H9 (cell line): ENCODE data around the gene PHACTR1. TPM values are rescaled to one million over a fixed set of nuclear protein-coding genes. Genes with fewer than 3 reads are reported as not detected.

Experiments used
- DNase-seq: peaks from one replicate; pipeline ENCODE4 v3.0.0-alpha.2; 2017
- H2AFZ ChIP-seq: one replicate; pipeline ENCODE4 v1.6.1; 2013; ENCODE audit warnings: mild to moderate bottlenecking, low read length, control low read depth, moderate library complexity
- H2AK5ac ChIP-seq: 2 replicates; pipeline ENCODE4 v1.6.1; 2013; ENCODE audit warnings: low read length, control low read depth, mixed read lengths; ENCODE audit not compliant: insufficient read length
- H2BK120ac ChIP-seq: one replicate; pipeline ENCODE4 v1.6.1; 2013; ENCODE audit warnings: low read depth, mild to moderate bottlenecking, low read length, control low read depth, inconsistent platforms; ENCODE audit not compliant: poor library complexity, severe bottlenecking
- H2BK12ac ChIP-seq: 2 replicates; pipeline ENCODE4 v1.6.1; 2013; ENCODE audit warnings: low read length, control low read depth, mixed read lengths, low read depth; ENCODE audit not compliant: insufficient read length
- H2BK15ac ChIP-seq: 2 replicates; pipeline ENCODE4 v1.6.1; 2013; ENCODE audit warnings: low read depth, low read length, control low read depth
- H2BK20ac ChIP-seq: one replicate; pipeline ENCODE4 v1.6.1; 2013; ENCODE audit warnings: low read depth, mild to moderate bottlenecking, low read length, control low read depth, inconsistent platforms; ENCODE audit not compliant: poor library complexity, severe bottlenecking
- H2BK5ac ChIP-seq: 2 replicates; pipeline ENCODE4 v1.6.1; 2013; ENCODE audit warnings: low read length, control low read depth, mixed read lengths; ENCODE audit not compliant: insufficient read length
- H3K14ac ChIP-seq: 2 replicates; pipeline ENCODE4 v1.6.1; 2013; ENCODE audit warnings: low read length, control low read depth; ENCODE audit not compliant: insufficient read depth
- H3K18ac ChIP-seq: 2 replicates; pipeline ENCODE4 v1.6.1; 2013; ENCODE audit warnings: low read depth, mild to moderate bottlenecking, mixed read lengths, low read length, control low read depth; ENCODE audit not compliant: insufficient read length
- H3K23ac ChIP-seq: 2 replicates; pipeline ENCODE4 v1.6.1; 2013; ENCODE audit warnings: low read length, control low read depth, mixed read lengths, low read depth; ENCODE audit not compliant: insufficient read length
- H3K23me2 ChIP-seq: 2 replicates; pipeline ENCODE4 v1.6.1; 2013; ENCODE audit warnings: low read depth, mild to moderate bottlenecking, mixed read lengths, low read length, control low read depth; ENCODE audit not compliant: insufficient read length, poor library complexity, severe bottlenecking
- H3K27ac ChIP-seq: 2 replicates; pipeline ENCODE4 v1.5.1; 2013; ENCODE audit warnings: low read length, control low read depth, mixed read lengths, low read depth; ENCODE audit not compliant: insufficient read length
- H3K27me3 ChIP-seq: 2 replicates; pipeline ENCODE4 v1.6.1; 2013; ENCODE audit warnings: low read length, control low read depth, inconsistent platforms; ENCODE audit not compliant: insufficient read depth
- H3K4ac ChIP-seq: 2 replicates; pipeline ENCODE4 v1.6.1; 2013; ENCODE audit warnings: low read depth, mild to moderate bottlenecking, control low read depth, inconsistent platforms, low read length, moderate library complexity
- H3K4me1 ChIP-seq: 2 replicates; pipeline ENCODE4 v1.6.1; 2013; ENCODE audit warnings: low read length, control low read depth, inconsistent platforms; ENCODE audit not compliant: insufficient read depth
- H3K4me2 ChIP-seq: 2 replicates; pipeline ENCODE4 v1.6.1; 2013; ENCODE audit warnings: low read length, control low read depth, mixed read lengths; ENCODE audit not compliant: insufficient read length, insufficient read depth
- H3K56ac ChIP-seq: 2 replicates; pipeline ENCODE4 v1.6.1; 2013; ENCODE audit warnings: low read depth, mild to moderate bottlenecking, mixed read lengths, low read length, control low read depth; ENCODE audit not compliant: insufficient read length
- H3K79me1 ChIP-seq: 2 replicates; pipeline ENCODE4 v1.6.1; 2013; ENCODE audit warnings: low read depth, mild to moderate bottlenecking, moderate library complexity, low read length, control low read depth, inconsistent platforms; ENCODE audit not compliant: insufficient read depth, poor library complexity, severe bottlenecking
- H3K79me2 ChIP-seq: 2 replicates; pipeline ENCODE4 v1.6.1; 2013; ENCODE audit warnings: low read length, control low read depth, inconsistent platforms; ENCODE audit not compliant: insufficient read depth
- H3K9ac ChIP-seq: 2 replicates; pipeline ENCODE4 v1.6.1; 2013; ENCODE audit warnings: low read length, control low read depth, mixed read lengths; ENCODE audit not compliant: insufficient read length; ENCODE audit errors: extremely low read depth
- H3K9me3 ChIP-seq: one replicate; pipeline ENCODE4 v1.6.1; 2013; ENCODE audit warnings: low read depth, low read length, inconsistent platforms; ENCODE audit not compliant: control insufficient read depth
- H3T11ph ChIP-seq: one replicate; pipeline ENCODE4 v1.6.1; 2013; ENCODE audit warnings: mild to moderate bottlenecking, low read length, control low read depth, inconsistent platforms
- H4K20me1 ChIP-seq: one replicate; pipeline ENCODE4 v1.6.1; 2013; ENCODE audit not compliant: control insufficient read depth, insufficient read length, insufficient read depth
- H4K5ac ChIP-seq: 2 replicates; pipeline ENCODE4 v1.6.1; 2013; ENCODE audit warnings: low read depth, mild to moderate bottlenecking, mixed read lengths, low read length, control low read depth; ENCODE audit not compliant: insufficient read length
- H4K8ac ChIP-seq: replicated peaks from 2 replicates; pipeline ENCODE4 v1.6.1; 2013; ENCODE audit warnings: low read length, control low read depth, mixed read lengths, low read depth; ENCODE audit not compliant: insufficient read length
- H4K91ac ChIP-seq: 2 replicates; pipeline ENCODE4 v1.6.1; 2013; ENCODE audit warnings: low read depth, mild to moderate bottlenecking, moderate library complexity, mixed read lengths, low read length, control low read depth; ENCODE audit not compliant: insufficient read length
- H3K27ac Mint-ChIP-seq, 3 experiments: 2 replicates in 2 of 3; 3 replicates in 1 of 3; pipeline ENCODE4 v1.8.0; 2020 to 2021; ENCODE audit warnings: mixed read lengths in 3 of 3, mild to moderate bottlenecking in 1 of 3, moderate library complexity in 1 of 3
- H3K27me3 Mint-ChIP-seq: 2 replicates; pipeline ENCODE4 v1.8.0; 2021; ENCODE audit warnings: low read depth, mild to moderate bottlenecking, moderate library complexity, mixed read lengths
- H3K36me3 Mint-ChIP-seq, 3 experiments: 2 replicates in 2 of 3; 3 replicates in 1 of 3; pipeline ENCODE4 v1.8.0; 2020 to 2021; ENCODE audit warnings: low read depth in 3 of 3, mixed read lengths in 3 of 3; ENCODE audit not compliant: insufficient read depth in 1 of 3
- H3K4me1 Mint-ChIP-seq, 2 experiments: 2 replicates each; pipeline ENCODE4 v1.8.0; 2020; ENCODE audit warnings: mixed read lengths in 2 of 2
- H3K4me3 Mint-ChIP-seq, 2 experiments: 2 replicates in 1 of 2; 3 replicates in 1 of 2; pipeline ENCODE4 v1.8.0; 2020 to 2021; ENCODE audit warnings: mild to moderate bottlenecking in 2 of 2, mixed read lengths in 2 of 2, moderate library complexity in 1 of 2
- H3K9me3 Mint-ChIP-seq, 2 experiments: 2 replicates in 1 of 2; 3 replicates in 1 of 2; pipeline ENCODE4 v1.8.0; 2020; ENCODE audit warnings: mild to moderate bottlenecking in 2 of 2, mixed read lengths in 2 of 2, moderate library complexity in 1 of 2
- WGBS: extraction: QIAGEN DNeasy Blood & Tissue Kit; methylation state at CpG from one replicate; pipeline ENCODE4 v1.1.7; 2013; ENCODE audit warnings: missing lambda C conversion rate, low lambda C conversion rate, mixed read lengths; ENCODE audit not compliant: insufficient read length; ENCODE audit errors: extremely low coverage; 5-methylcytosine and 5-hydroxymethylcytosine counted together
- total RNA-seq: library from RNA; stranded (reverse); gene quantifications from 2 replicates; pipeline ENCODE4 v1.2.1, GENCODE V29; 2021
- TF ChIP-seq, protein P1 (sequence below): fragments of 200-600 bp; sonication (generic); conservative IDR thresholded peaks from 3 replicates; pipeline ENCODE4 v1.8.0; 2021; ENCODE audit warnings: antibody characterized with exemption, mild to moderate bottlenecking

Gene PHACTR1
- total RNA-seq, 1 experiment from 2014 or later: 15.9 TPM

DNA sequence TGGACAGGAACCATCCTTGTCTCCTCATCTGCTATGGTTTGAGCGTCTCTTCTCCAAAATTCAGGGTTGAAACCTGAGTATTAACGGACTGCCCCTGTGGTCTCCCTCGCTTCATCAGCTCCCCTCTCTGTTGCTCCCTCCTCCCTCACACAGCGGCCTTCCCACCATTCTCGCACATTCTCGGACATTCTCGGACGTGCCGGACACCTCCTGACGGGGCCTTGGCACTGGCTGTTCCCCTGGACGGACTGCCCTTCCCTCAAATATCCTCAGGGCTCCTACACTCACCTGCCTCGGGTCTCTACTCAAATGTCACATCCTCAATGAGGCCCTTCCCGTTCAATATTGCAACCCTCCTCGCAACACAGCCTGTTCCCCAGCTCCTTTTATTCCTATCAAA lies 496.0 kb downstream of the PHACTR1 start:
- Histone ChIP-seq H3K23me2 (no peaks in the 10 kb centered on the region), H3K56ac (no peak overlapping the region), H3K79me2 (no peaks in the 10 kb centered on the region), H4K5ac (no peak overlapping the region), H2BK20ac (no peak overlapping the region), H3K4ac (no peak overlapping the region), H2AFZ (no peak overlapping the region), H3K14ac (no peak overlapping the region), H3K27me3 (no peaks in the 10 kb centered on the region), H3K4me2 (no peak overlapping the region), H2BK12ac (no peak overlapping the region), H3T11ph (no peak overlapping the region), H4K20me1 (no peaks in the 10 kb centered on the region), H3K9me3 (no peaks in the 10 kb centered on the region), H3K18ac (no peak overlapping the region), H3K4me1 (no peaks in the 10 kb centered on the region), H3K27ac (no peak overlapping the region), H3K23ac (no peak overlapping the region), H4K8ac (no peak overlapping the region), H3K9ac (no peak overlapping the region), H4K91ac (no peak overlapping the region), H2BK15ac (no peak overlapping the region), H2AK5ac (no peak overlapping the region), H3K79me1 (no peaks in the 10 kb centered on the region), H2BK5ac (no peak overlapping the region), H2BK120ac (no peak overlapping the region)
- H3K27ac Mint-ChIP-seq: no peak overlapping the region
- H3K36me3 Mint-ChIP-seq: no peaks in the 10 kb centered on the region
- no peaks in the 10 kb centered on the region; a peak in 1 of 5 replicates for H3K9me3 Mint-ChIP-seq
- H3K4me1 Mint-ChIP-seq: 0 out of 4 replicates have a peak, but pooled peaks cover 0 to 2% of the 10 kb centered on the region in 2 experiments
- WGBS: no CpG with 5 or more reads among the region's 14 CpGs
- DNase-seq: no peak
- H3K4me3 Mint-ChIP-seq: no peak overlapping the region
- TF ChIP-seq, protein P1, sequence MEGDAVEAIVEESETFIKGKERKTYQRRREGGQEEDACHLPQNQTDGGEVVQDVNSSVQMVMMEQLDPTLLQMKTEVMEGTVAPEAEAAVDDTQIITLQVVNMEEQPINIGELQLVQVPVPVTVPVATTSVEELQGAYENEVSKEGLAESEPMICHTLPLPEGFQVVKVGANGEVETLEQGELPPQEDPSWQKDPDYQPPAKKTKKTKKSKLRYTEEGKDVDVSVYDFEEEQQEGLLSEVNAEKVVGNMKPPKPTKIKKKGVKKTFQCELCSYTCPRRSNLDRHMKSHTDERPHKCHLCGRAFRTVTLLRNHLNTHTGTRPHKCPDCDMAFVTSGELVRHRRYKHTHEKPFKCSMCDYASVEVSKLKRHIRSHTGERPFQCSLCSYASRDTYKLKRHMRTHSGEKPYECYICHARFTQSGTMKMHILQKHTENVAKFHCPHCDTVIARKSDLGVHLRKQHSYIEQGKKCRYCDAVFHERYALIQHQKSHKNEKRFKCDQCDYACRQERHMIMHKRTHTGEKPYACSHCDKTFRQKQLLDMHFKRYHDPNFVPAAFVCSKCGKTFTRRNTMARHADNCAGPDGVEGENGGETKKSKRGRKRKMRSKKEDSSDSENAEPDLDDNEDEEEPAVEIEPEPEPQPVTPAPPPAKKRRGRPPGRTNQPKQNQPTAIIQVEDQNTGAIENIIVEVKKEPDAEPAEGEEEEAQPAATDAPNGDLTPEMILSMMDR: no peak
- peaks cover 2% of the 10 kb centered on the region; the same call in 1 of the 2 replicates for H3K27me3 Mint-ChIP-seq
